ENCODE results near the gene JOSD1. TPM values are rescaled to one million over a fixed set of nuclear protein-coding genes. Genes with fewer than 3 reads are reported as not detected.

Gene JOSD1
- polyA plus RNA-seq, 3 donors = 39.4 to 41.7 (median 41.1) TPM

DNA sequence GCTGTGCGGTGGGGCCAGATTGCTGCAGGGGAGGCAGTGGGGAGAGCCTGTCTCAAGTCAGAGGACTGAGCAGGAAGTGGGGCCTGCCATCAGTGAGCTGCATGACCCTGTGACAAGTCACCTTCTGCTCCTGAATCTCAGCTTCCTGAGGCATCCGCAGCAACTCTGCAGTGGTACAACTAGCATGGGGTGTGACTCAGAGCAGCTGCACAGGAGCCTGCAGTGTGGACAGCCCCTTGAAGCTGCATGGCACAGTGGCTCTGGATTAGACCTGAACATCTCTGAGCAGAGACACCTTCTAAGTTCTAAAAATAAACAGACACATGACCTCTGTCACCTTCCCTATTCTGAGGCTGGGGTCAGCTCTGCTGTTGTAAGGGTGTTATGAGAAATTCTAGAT, 62.5 kb downstream of the JOSD1 start:
- no peak for DNase-seq

Other genes with a start within 250 kb of the JOSD1 start
- under 1 TPM; 0.24 to 0.33 (median 0.31) TPM for gene KCNJ4, start 245.7 kb downstream of the JOSD1 start, polyA plus RNA-seq (ENCODE audit: insufficient read length in 3 of 3)
- gene KDELR3, start 232.8 kb downstream of the JOSD1 start, polyA plus RNA-seq (ENCODE audit: insufficient read length in 3 of 3) = 10 to 100 TPM in 2 of 3 donors, 1 to 10 TPM in 1; 8.5 to 10.4 (median 10.1) TPM
- gene DDX17, start 194.6 kb downstream of the JOSD1 start, polyA plus RNA-seq (ENCODE audit: insufficient read length in 3 of 3) = 1,000 to 10,000 TPM in 2 of 3 donors, 100 to 1,000 TPM in 1; 760 to 1,207 (median 1,072) TPM
- gene DMC1, start 130.8 kb downstream of the JOSD1 start, polyA plus RNA-seq (ENCODE audit: insufficient read length in 3 of 3) = 1 to 10 TPM; 3.5 to 6.4 (median 4.1) TPM
- 10 to 100 TPM in 2 of 3 donors, 1 to 10 TPM in 1; 5.2 to 12.4 (median 10.7) TPM for gene FAM227A, start 44.6 kb downstream of the JOSD1 start, polyA plus RNA-seq (ENCODE audit: insufficient read length in 3 of 3)
- gene CBY1, start 44.3 kb downstream of the JOSD1 start, polyA plus RNA-seq (ENCODE audit: insufficient read length in 3 of 3) = 10 to 100 TPM; 59.7 to 62.5 (median 61.9) TPM
- 100 to 1,000 TPM in 1 of 3 donors, 10 to 100 TPM in 2; 81.7 to 106 (median 95.8) TPM for gene TOMM22, start 19.0 kb downstream of the JOSD1 start, polyA plus RNA-seq (ENCODE audit: insufficient read length in 3 of 3)
- gene GTPBP1, start 5.0 kb upstream of the JOSD1 start, polyA plus RNA-seq (ENCODE audit: insufficient read length in 3 of 3) = 10 to 100 TPM; 42.3 to 64.1 (median 56.7) TPM
- 10 to 100 TPM; 62.8 to 89.9 (median 65.6) TPM for gene SUN2, start 55.1 kb upstream of the JOSD1 start, polyA plus RNA-seq (ENCODE audit: insufficient read length in 3 of 3)
- 10 to 100 TPM; 39.3 to 43.6 (median 40.4) TPM for gene DNAL4, start 93.2 kb upstream of the JOSD1 start, polyA plus RNA-seq (ENCODE audit: insufficient read length in 3 of 3)
- 1 to 10 TPM; 4.1 to 4.9 (median 4.4) TPM for gene NPTXR, start 143.1 kb upstream of the JOSD1 start, polyA plus RNA-seq (ENCODE audit: insufficient read length in 3 of 3)
- 10 to 100 TPM; 43.7 to 46.4 (median 45.2) TPM for gene CBX6, start 171.3 kb upstream of the JOSD1 start, polyA plus RNA-seq (ENCODE audit: insufficient read length in 3 of 3)